Smooth muscle cell (in vitro differentiated cells): ENCODE data around the gene RBM25. TPM values are rescaled to one million over a fixed set of nuclear protein-coding genes. Genes with fewer than 3 reads are reported as not detected.

Experiments used
- DNase-seq: peaks from one replicate; lab custom pipeline; 2025; ENCODE audit not compliant: unreplicated experiment; lab: John Stamatoyannopoulos, UW
- H2AFZ ChIP-seq: fragments of 200-600 bp; sonication (generic); 2 replicates; pipeline ENCODE4 v1.6.0; 2016; ENCODE audit warnings: antibody characterized with exemption, low read depth, mild to moderate bottlenecking
- H3F3A ChIP-seq: fragments of 200-600 bp; sonication (generic); 2 replicates; pipeline ENCODE4 v1.6.0; 2017; ENCODE audit warnings: antibody characterized with exemption, low read depth
- H3K27ac ChIP-seq: fragments of 200-600 bp; sonication (generic); 2 replicates; pipeline ENCODE4 v1.5.1; 2016; ENCODE audit warnings: low read depth, mild to moderate bottlenecking
- H3K27me3 ChIP-seq: fragments of 200-600 bp; sonication (generic); 2 replicates; pipeline ENCODE4 v1.6.1; 2016; ENCODE audit warnings: low read depth, mild to moderate bottlenecking
- H3K36me3 ChIP-seq: fragments of 200-600 bp; sonication (generic); 2 replicates; pipeline ENCODE4 v1.5.1; 2016; ENCODE audit warnings: low read depth
- H3K4me1 ChIP-seq: fragments of 200-600 bp; sonication (generic); 2 replicates; pipeline ENCODE4 v1.5.1; 2016; ENCODE audit warnings: low read depth
- H3K4me2 ChIP-seq: fragments of 200-600 bp; sonication (generic); 2 replicates; pipeline ENCODE4 v1.6.0; 2016; ENCODE audit warnings: mild to moderate bottlenecking
- H3K4me3 ChIP-seq: fragments of 200-600 bp; sonication (generic); 2 replicates; pipeline ENCODE4 v1.5.1; 2016; ENCODE audit warnings: mild to moderate bottlenecking
- H3K79me2 ChIP-seq: fragments of 200-600 bp; sonication (generic); 2 replicates; pipeline ENCODE4 v1.6.0; 2016; ENCODE audit warnings: low read depth, mild to moderate bottlenecking
- H3K9ac ChIP-seq: fragments of 200-600 bp; sonication (generic); 2 replicates; pipeline ENCODE4 v1.6.0; 2016; ENCODE audit warnings: low read depth
- H3K9me3 ChIP-seq: fragments of 200-600 bp; sonication (generic); replicated peaks from 2 replicates; pipeline ENCODE4 v1.5.1; 2016; ENCODE audit warnings: low read depth
- H4K20me1 ChIP-seq: fragments of 200-600 bp; sonication (generic); 2 replicates; pipeline ENCODE4 v1.6.0; 2016; ENCODE audit warnings: low read depth
- WGBS: methylation state at CpG from one replicate; pipeline ENCODE4 v1.1.7; 2016; ENCODE audit warnings: low lambda C conversion rate; 5-methylcytosine and 5-hydroxymethylcytosine counted together
- polyA plus RNA-seq: library from polyadenylated mRNA; unstranded; fragments of >200 nt; fragmentation: Nextera tagmentation; extraction: Ambion mirVana; gene quantifications from 2 replicates; pipeline ENCODE4 v1.2.1, GENCODE V29; 2016
- total RNA-seq: library from RNA; depleted of rRNA; stranded (reverse); fragments of >200 nt; gene quantifications from 2 replicates; pipeline ENCODE4 v1.2.3, GENCODE V29; 2014
- TF ChIP-seq, protein P1 (sequence below): fragments of 200-600 bp; sonication (generic); IDR thresholded peaks from 2 replicates; pipeline ENCODE4 v1.5.1; 2017; ENCODE audit warnings: borderline replicate concordance, mild to moderate bottlenecking, antibody characterized with exemption; ENCODE audit not compliant: insufficient read depth, poor library complexity, severe bottlenecking

The RBM25 gene
- total and polyA plus RNA-seq, 2 experiments from 2014 or later = 42.0 to 76.0 TPM

DNA sequence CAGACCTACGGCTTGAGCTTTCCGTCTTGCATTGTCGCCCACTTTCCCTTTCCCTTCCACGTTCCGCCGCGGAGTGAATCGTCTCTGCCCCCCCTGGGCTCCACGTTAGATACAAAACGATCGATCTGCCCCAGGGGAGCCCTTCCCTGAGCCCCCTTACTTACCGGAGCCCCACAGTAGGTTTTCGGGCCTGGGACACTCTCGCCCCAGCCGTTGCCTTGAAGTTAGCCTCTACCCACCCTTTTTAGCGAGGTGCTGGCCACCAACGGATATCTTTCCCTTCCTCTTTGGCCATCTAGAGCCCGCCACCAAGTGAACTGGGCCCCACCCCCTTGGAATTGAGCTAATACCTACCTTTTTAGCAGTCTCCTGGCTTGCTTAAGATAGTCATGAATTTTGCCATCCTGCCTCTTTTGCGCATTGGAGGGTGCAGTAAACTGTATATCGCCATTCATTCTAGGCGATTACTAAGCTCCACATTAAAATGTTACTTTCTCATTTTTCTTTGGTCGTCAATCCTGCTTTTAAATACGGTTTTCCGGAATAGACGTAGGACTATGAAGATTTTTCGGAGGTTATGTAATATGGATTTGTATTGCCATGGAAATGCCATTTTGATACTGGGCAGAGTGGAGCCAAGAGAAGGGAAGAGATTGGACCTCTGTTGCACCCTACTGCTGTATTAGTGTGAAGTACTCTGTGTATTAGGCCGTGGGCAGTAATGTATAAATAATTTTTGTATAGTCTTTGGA is 764 bp downstream of the RBM25 start:
- Histone ChIP-seq H3K9ac (peak overlapping the region; percentile 94), H3K4me2 (peak overlapping the region; percentile 84), H3K27me3 (no peaks in the 10 kb centered on the region), H3F3A (no peaks in the 10 kb centered on the region), H4K20me1 (peaks cover 53% of the 10 kb centered on the region), H3K4me3 (peak overlapping the region; percentile 85), H3K4me1 (peaks cover 18% of the 10 kb centered on the region), H3K79me2 (peaks cover 54% of the 10 kb centered on the region), H3K27ac (peak overlapping the region; percentile 96), H2AFZ (no peak overlapping the region), H3K36me3 (no peaks in the 10 kb centered on the region), H3K9me3 (no peaks in the 10 kb centered on the region)
- WGBS = under 1% methylated on average over 24 of the region's 27 CpGs
- TF ChIP-seq, protein P1, sequence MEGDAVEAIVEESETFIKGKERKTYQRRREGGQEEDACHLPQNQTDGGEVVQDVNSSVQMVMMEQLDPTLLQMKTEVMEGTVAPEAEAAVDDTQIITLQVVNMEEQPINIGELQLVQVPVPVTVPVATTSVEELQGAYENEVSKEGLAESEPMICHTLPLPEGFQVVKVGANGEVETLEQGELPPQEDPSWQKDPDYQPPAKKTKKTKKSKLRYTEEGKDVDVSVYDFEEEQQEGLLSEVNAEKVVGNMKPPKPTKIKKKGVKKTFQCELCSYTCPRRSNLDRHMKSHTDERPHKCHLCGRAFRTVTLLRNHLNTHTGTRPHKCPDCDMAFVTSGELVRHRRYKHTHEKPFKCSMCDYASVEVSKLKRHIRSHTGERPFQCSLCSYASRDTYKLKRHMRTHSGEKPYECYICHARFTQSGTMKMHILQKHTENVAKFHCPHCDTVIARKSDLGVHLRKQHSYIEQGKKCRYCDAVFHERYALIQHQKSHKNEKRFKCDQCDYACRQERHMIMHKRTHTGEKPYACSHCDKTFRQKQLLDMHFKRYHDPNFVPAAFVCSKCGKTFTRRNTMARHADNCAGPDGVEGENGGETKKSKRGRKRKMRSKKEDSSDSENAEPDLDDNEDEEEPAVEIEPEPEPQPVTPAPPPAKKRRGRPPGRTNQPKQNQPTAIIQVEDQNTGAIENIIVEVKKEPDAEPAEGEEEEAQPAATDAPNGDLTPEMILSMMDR = no peak
- DNase-seq = peak; percentile 31

DNA sequence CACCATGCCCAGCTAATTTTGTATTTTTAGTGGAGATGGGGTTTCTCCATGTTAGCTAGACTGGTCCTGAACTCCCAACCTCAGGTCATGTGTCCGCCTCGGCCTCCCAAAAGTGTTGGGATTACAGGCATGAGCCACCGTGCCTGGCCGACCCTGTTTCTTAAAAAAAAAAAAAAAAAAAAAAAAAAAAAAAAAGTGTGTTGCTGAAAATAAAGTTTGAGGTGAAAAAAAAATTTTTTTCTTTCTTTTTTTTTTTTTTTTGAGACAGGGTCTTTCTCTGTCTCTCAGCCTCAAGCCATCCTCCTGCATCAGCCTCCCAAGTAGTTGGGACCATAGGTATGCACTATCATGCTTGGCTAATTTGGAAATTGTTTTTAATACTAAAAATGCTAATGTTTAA is 11.3 kb downstream of the RBM25 start:
- Histone ChIP-seq H3K4me3 (no peak overlapping the region), H2AFZ (no peak overlapping the region), H3K27ac (no peak overlapping the region), H3K9me3 (no peaks in the 10 kb centered on the region), H3K4me1 (no peaks in the 10 kb centered on the region), H3F3A (no peaks in the 10 kb centered on the region), H3K79me2 (peaks cover 100% of the 10 kb centered on the region), H4K20me1 (peaks cover 100% of the 10 kb centered on the region), H3K36me3 (peaks cover 6% of the 10 kb centered on the region), H3K27me3 (no peaks in the 10 kb centered on the region), H3K9ac (no peak overlapping the region), H3K4me2 (no peak overlapping the region)
- WGBS = 96% methylated on average over 4 of the region's 4 CpGs
- TF ChIP-seq, protein P1 = no peak
- no peak for DNase-seq

DNA sequence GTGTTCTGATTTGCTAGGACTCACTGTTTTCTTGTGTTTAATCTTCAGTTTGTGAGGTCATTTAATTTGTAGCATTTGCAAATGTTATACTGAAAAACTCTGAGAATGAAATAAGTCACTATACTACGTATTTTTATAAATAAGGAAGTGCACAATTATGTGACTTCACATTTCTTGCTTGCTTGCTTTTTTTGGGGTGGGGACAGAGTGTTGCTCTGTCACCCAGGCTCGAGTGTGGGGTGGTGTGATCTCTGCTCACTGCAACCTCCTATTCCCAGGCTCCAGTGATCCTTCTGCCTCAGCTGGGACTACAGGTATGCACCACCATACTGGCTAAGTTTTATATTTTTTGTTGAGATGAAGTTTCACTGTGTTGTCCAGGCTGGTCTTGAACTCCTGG is 32.7 kb downstream of the RBM25 start:
- Histone ChIP-seq H3K27ac (no peak overlapping the region), H3K4me2 (no peak overlapping the region), H3K9ac (no peak overlapping the region), H3K79me2 (peaks cover 65% of the 10 kb centered on the region), H3K36me3 (peaks cover 18% of the 10 kb centered on the region), H3K9me3 (no peaks in the 10 kb centered on the region), H3K4me1 (no peaks in the 10 kb centered on the region), H3K27me3 (no peaks in the 10 kb centered on the region), H2AFZ (no peak overlapping the region), H4K20me1 (peaks cover 54% of the 10 kb centered on the region), H3F3A (no peaks in the 10 kb centered on the region), H3K4me3 (no peak overlapping the region)
- TF ChIP-seq, protein P1 = no peak
- no peak for DNase-seq
- WGBS = 98% methylated on average over 2 of the region's 2 CpGs

DNA sequence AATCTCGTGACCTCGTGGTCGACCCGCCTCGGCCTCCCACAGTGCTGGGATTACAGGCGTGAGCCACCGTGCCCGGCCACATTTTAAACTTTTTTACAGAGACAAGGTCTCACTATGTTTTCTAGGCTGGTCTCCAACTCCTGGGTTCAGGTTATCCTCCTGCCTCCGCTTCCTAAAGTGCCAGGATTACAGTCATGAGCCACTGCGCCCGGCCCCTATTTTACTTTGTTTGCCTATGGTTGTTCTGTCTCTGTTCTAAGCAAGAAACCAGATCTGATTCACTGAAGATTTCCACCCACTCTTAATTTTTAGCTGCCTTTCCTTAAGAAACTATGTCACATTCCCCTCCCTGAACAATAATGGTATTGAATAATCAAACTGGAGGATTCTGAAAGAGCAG is 39.1 kb downstream of the RBM25 start:
- TF ChIP-seq, protein P1 = no peak
- Histone ChIP-seq H3K9ac (no peak overlapping the region), H3F3A (peaks cover 2% of the 10 kb centered on the region), H3K27me3 (no peaks in the 10 kb centered on the region), H2AFZ (no peak overlapping the region), H3K79me2 (peaks cover 41% of the 10 kb centered on the region), H3K36me3 (peaks cover 43% of the 10 kb centered on the region), H4K20me1 (peaks cover 55% of the 10 kb centered on the region), H3K4me1 (no peaks in the 10 kb centered on the region), H3K4me2 (no peak overlapping the region), H3K27ac (no peak overlapping the region), H3K9me3 (no peaks in the 10 kb centered on the region), H3K4me3 (no peak overlapping the region)
- WGBS = 95% methylated on average over 11 of the region's 11 CpGs
- no peak for DNase-seq
